Activated CD4-positive, CD25-positive, alpha-beta regulatory T cell treated with anti-CD3 and anti-CD28 coated beads, Interleukin-2, amount 50 U/mL, for 24 hours (primary cell): ENCODE measurements around the gene CLEC4G.

Source experiments
- ATAC-seq, 2 donors: fragments of 150-1000 bp; cut with Tn5 transposase; one replicate each; pipeline ENCODE4 v1.10.0; 2021; ENCODE audit warnings: mild to moderate bottlenecking in 1 of 2, moderate library complexity in 1 of 2

Gene CLEC4G

GRCh38 chr19:7720351-7720750 is 11.6 kb downstream of the CLEC4G start:
- no peak for ATAC-seq

GRCh38 chr19:7718668-7719067 is 13.2 kb downstream of the CLEC4G start:
- no peak for ATAC-seq

- no peak for ATAC-seq
Observed at GRCh38 chr19:7716762-7717161, 15.1 kb downstream of the CLEC4G start.

GRCh38 chr19:7715671-7716070 is 16.2 kb downstream of the CLEC4G start:
- no peak for ATAC-seq

- ATAC-seq, result no peak
Observed at GRCh38 chr19:7710616-7711015, 21.3 kb downstream of the CLEC4G start.

GRCh38 chr19:7709932-7710460 is 21.9 kb downstream of the CLEC4G start:
- no peak for ATAC-seq

- ATAC-seq, result no peak
Observed at GRCh38 chr19:7706955-7707456, 24.9 kb downstream of the CLEC4G start.

DNA sequence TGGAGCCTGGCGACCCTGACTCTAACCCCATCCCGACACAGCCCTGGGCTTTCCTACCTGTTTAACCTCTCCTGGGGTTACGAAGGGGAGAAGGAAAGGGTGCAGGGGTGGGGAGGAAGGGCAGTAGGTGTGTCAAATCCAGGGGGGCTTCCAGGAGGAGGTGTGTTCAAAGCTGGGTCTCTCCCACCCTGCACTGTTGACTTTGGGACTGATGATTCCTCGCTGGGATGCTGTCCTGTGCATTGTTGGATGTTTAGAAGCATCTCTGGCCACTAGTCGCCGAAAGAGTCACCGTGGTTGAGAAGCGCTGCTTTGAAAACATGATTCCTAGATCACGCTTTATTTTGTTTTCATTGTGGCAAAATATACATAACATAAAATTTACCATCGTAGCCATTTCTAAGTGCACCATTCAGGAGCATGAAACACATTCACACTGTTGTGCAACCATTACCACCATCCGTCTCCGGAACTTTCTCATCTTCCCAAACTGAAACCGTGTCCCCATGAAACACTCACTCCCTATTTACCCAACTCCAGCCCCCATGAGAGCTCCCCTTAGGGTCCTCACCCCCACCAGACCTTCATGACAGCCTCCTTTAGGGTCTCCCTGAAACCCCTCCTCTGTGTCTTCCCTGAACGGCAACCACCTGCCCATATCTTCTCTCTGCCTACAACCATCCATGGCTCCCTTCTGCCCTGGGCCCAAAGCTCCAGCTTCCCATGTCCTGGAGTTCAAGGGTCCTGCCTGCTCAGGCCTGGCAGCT is 25.5 kb downstream of the CLEC4G start:
- ATAC-seq, result no peak

- ATAC-seq, result peak; percentile 95 to 96
Observed at GRCh38 chr19:7705387-7706187, 26.3 kb downstream of the CLEC4G start.

- ATAC-seq, result no peak
Observed at GRCh38 chr19:7704280-7705060, 27.4 kb downstream of the CLEC4G start.

DNA sequence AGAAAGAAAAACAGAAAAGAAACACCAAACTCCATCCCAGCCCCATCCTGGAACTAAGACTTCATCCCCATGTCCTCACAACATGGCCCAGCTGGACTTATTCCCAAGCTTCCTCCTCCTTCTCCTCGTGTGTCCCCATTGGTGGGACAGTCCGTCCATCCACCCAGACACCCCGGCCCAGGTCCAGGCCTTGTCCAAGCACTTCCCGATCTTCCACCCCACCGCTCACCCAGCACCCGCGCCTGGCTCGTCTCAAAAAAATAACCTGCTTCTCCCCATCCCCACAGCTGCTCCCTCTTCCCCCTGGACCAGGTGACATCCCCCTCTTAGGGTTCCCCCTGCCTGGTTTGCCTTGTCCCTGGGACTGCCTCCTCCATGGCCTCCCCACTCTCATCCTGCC is 28.6 kb downstream of the CLEC4G start:
- ATAC-seq, result no peak

DNA sequence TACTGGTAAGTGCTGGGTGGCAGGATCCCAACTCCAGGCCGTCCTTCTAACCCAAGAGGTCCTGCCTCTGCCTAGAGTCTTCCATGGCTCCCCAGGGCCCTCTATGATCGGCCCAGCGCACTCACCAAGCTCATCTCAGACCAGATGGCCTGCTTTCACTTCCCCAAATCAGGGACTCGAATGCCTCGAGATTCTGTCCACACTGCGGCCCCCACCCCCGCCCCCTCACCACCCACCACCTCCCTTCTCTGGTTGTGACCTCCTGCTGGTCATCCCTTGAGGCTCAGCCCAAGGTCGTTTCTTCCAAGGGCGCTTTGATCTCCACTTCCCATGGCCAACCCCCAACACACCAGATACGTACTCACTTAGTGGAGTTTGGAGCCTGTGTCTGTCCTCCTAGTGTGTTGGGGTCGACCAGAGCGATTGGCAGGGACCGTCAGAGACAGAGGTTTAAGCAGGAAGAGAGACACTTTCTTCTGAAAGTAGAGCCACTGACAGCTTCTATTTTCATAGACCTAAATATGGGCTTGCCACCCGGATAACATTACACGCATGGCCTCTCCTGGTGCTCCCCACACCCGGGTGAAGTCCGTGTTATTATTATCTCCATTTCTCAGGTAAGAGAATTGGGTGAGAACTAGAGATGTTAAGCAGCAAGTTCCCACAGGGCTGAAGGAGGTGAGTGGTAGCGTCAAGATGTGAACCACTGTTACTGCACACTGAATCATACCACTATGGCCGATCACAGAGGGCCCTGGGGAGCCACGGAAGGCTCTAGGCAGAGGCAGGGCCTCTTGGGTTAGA is 30.1 kb downstream of the CLEC4G start, which contains the start of gene FCER2:
Gene FCER2, minus strand, starts transcription at position 478 of the 804 bp plus-strand sequence. CDS start 2,371 bp downstream, outside the sequence.
- no peak for ATAC-seq

DNA sequence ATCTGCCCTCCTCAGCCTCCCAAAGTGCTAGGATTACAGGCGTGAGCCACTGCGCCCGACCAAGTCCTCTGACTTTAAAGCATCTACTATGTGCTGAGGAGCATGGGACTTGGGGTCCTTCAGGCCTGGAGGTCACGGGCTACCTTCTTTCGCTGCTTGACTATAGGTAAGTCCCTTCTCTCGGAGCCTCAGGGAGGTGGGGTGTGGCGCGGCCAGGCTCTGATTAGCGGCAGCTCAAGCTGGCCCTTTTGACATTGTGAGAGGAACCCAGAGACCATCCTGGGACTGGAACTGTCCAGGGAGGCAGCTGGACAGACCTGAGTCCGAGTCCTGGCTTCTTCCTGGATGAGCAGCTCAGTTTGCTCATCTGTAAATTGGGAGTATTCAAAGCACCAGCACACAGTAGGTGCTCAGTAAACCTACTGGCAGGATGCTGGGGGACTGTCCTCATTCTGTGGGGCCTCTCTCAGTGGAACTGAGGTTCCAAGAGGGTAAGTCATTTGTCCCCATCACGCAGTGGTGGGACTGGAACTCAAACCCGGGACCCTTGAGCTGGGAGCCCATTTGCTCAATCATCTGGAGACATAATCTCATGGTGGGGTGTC is 30.8 kb downstream of the CLEC4G start:
- ATAC-seq, result no peak

GRCh38 chr19:7699417-7700401 is 32.2 kb downstream of the CLEC4G start:
- ATAC-seq, result peak; percentile 67 to 76

DNA sequence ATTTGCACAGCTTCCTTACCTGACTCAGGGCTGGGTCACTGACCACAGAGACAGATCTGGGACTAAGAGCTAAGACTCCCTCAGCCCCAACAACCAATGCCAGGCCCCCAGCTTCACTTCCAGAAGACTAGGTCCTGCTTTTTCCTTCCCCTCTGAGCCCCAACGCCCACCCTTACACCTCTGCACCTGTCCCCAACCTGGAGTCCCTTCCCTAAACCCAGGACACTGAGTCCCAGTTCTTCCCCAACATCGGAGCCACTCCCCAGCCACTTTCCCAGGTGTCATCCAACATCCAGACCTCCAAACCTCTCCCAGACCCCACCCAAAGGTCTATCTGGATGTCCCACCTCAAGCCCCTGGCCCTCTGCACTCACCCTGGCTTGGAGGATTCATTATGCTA is 32.9 kb downstream of the CLEC4G start:
- no peak for ATAC-seq

GRCh38 chr19:7698583-7698982 is 33.3 kb downstream of the CLEC4G start:
- no peak for ATAC-seq

GRCh38 chr19:7697721-7698287 is 34.1 kb downstream of the CLEC4G start:
- ATAC-seq, result no peak

DNA sequence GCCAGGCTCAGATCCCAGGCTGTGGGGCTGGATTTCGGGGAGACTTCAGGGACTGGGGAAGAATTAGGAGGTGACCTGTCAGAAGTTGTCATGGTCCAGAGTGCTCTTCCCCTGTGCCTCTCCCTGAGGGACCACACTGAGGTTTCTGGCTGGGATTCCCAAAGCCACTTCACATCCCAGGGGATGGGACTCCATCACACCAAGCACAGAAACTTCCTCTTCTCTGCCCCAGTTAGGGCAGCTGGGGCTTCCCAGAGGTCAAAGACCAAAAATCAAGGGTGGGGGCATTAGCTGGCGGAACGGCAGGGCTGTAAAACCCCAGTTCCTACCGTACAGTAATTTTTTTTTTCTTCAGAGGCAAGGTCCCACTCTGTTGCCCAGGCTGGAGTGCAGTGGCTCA is 37.4 kb downstream of the CLEC4G start:
- ATAC-seq, result no peak

GRCh38 chr19:7692417-7693088 is 39.4 kb downstream of the CLEC4G start:
- peak; percentile 38 to 52 for ATAC-seq
